ENCODE results near the gene DLGAP4. TPM values are rescaled to one million over a fixed set of nuclear protein-coding genes. Genes with fewer than 3 reads are reported as not detected.

Gene DLGAP4
- total and polyA plus RNA-seq, 2 of the 13 experiments (the other 11 are each of a cell fraction or from before 2014, with no cell fraction given), result 15.2 to 26.7 TPM

- 0 out of 2 replicates have a peak, but pooled peaks have one; percentile 58 for TF ChIP-seq ZBTB4 (CRISPR knock-in tag; IDR thresholded peaks at IDR 0.05; ENCODE audit: borderline replicate concordance)
- no peak for TF ChIP-seq HNF1A (IDR thresholded peaks at IDR 0.05; ENCODE audit: low read depth)
- no peak for TF ChIP-seq HNF1A (CRISPR knock-in tag; IDR thresholded peaks at IDR 0.05; ENCODE audit: borderline replicate concordance)
- no peak for TF ChIP-seq HOXA9 (CRISPR knock-in tag; IDR thresholded peaks at IDR 0.05; ENCODE audit: borderline replicate concordance)
- no peak for TF ChIP-seq ZNF343 (CRISPR knock-in tag; IDR thresholded peaks at IDR 0.05)
- no peak for TF ChIP-seq ZHX1 (CRISPR knock-in tag; IDR thresholded peaks at IDR 0.05; ENCODE audit: low read depth)
- TF ChIP-seq ZMAT3 (CRISPR knock-in tag; conservative IDR thresholded peaks at IDR 0.05), result 0 out of 2 replicates have a peak, but pooled peaks have one; percentile 52
- no peak for TF ChIP-seq ZNF639 (CRISPR knock-in tag; conservative IDR thresholded peaks at IDR 0.05)
- 0 out of 2 replicates have a peak, but pooled peaks have one; percentile 22 for TF ChIP-seq ZNF276 (CRISPR knock-in tag; IDR thresholded peaks at IDR 0.05; ENCODE audit: low read depth)
- TF ChIP-seq ZNF550 (CRISPR knock-in tag; IDR thresholded peaks at IDR 0.05; ENCODE audit: borderline replicate concordance), result no peak
- no peak for TF ChIP-seq STAT5B (CRISPR knock-in tag; IDR thresholded peaks at IDR 0.05)
- no peak for TF ChIP-seq NR2F1 (CRISPR knock-in tag; IDR thresholded peaks at IDR 0.05)
- peak; percentile 80 for TF ChIP-seq POLR2G (IDR thresholded peaks at IDR 0.05; ENCODE audit: low read depth, low read length)
Observed at GRCh38 chr20:36270744-36271638, 35.1 kb upstream of the DLGAP4 start (continued).

Data from HepG2 (cell line).